ENCODE results near the gene WARS2.

Gene WARS2

GRCh38 chr1:119026956-119027355, 113.5 kb downstream of the WARS2 start:
- DNase-seq (ENCODE audit: extremely low read depth, low read depth): no peak
- TF ChIP-seq, protein P1, sequence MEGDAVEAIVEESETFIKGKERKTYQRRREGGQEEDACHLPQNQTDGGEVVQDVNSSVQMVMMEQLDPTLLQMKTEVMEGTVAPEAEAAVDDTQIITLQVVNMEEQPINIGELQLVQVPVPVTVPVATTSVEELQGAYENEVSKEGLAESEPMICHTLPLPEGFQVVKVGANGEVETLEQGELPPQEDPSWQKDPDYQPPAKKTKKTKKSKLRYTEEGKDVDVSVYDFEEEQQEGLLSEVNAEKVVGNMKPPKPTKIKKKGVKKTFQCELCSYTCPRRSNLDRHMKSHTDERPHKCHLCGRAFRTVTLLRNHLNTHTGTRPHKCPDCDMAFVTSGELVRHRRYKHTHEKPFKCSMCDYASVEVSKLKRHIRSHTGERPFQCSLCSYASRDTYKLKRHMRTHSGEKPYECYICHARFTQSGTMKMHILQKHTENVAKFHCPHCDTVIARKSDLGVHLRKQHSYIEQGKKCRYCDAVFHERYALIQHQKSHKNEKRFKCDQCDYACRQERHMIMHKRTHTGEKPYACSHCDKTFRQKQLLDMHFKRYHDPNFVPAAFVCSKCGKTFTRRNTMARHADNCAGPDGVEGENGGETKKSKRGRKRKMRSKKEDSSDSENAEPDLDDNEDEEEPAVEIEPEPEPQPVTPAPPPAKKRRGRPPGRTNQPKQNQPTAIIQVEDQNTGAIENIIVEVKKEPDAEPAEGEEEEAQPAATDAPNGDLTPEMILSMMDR (IDR thresholded peaks at IDR 0.05; ENCODE audit: low read depth, low read length, missing control alignments): no peak
- no peak overlapping the region for H3K4me3 ChIP-seq (replicated peaks; ENCODE audit: low read depth, low read length)

DNA sequence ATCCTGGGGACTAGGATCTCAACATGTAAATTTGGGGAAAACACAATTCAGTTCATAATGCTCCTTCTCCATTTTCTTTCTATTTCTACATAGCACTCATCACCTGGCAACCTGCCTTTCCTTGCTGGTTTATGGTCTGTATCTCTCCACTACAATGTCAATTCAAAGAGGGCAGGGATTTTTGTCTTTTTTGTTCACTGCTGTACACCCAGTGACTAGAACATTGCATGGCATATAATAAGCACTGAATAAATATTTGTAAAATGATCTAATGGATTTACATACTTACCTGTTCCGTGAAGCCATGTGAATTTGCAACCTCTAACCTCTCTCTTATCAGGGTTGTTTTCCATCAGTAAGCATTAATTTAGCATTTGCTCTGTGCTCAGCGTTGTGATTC, 124.9 kb downstream of the WARS2 start:
- TF ChIP-seq, protein P1 (IDR thresholded peaks at IDR 0.05; ENCODE audit: low read depth, low read length, missing control alignments): no peak
- H3K4me3 ChIP-seq (replicated peaks; ENCODE audit: low read depth, low read length): no peak overlapping the region
- no peak for DNase-seq (ENCODE audit: extremely low read depth, low read depth)

- TF ChIP-seq, protein P1 (IDR thresholded peaks at IDR 0.05; ENCODE audit: low read depth, low read length, missing control alignments): no peak
- no peak for DNase-seq (ENCODE audit: extremely low read depth, low read depth)
- no peak overlapping the region for H3K4me3 ChIP-seq (replicated peaks; ENCODE audit: low read depth, low read length)
These were observed 128.1 kb downstream of the WARS2 start for GRCh38 chr1:119012383-119012782.

DNA sequence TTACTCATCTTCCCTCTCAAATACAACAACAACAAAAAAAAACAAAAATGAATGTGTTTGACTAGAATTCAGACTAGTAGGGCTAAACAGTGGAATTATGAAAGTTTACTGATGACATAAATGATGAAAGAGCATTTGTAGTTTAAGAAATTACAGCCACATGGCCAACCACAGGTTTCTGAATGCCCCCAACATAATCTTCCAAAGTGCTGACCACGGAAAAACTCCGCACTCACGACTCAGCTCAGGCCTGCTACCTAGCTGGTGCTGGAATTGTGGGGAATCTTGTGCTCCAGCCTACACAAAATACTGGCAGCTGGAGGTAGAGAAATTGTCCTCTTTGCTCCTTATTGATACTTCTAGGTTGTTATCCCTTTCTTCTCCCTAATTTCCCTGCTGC, 128.7 kb downstream of the WARS2 start:
- DNase-seq (ENCODE audit: extremely low read depth, low read depth): no peak
- TF ChIP-seq, protein P1 (IDR thresholded peaks at IDR 0.05; ENCODE audit: low read depth, low read length, missing control alignments): no peak
- H3K4me3 ChIP-seq (replicated peaks; ENCODE audit: low read depth, low read length): no peak overlapping the region

DNA sequence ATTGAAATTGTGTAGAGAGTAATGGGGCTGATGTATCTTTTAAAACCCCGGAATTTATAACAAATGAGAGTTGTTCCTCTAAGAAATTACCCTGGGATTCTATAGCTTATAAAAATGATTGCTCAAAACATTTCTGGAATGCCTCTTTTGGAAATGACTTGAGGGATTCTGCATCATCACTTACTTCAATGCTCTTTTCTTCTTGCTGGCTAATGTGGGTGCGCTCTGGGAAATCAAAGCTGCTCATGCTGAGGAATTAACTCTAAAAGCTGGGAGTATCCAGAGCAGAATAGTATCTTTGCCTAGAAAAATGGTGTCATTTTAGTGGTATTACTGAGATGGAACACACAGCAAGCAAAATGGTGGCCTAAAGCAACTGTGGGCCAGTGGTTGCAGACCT, 129.3 kb downstream of the WARS2 start:
- H3K4me3 ChIP-seq (replicated peaks; ENCODE audit: low read depth, low read length): no peak overlapping the region
- no peak for DNase-seq (ENCODE audit: extremely low read depth, low read depth)
- TF ChIP-seq, protein P1 (IDR thresholded peaks at IDR 0.05; ENCODE audit: low read depth, low read length, missing control alignments): no peak

DNA sequence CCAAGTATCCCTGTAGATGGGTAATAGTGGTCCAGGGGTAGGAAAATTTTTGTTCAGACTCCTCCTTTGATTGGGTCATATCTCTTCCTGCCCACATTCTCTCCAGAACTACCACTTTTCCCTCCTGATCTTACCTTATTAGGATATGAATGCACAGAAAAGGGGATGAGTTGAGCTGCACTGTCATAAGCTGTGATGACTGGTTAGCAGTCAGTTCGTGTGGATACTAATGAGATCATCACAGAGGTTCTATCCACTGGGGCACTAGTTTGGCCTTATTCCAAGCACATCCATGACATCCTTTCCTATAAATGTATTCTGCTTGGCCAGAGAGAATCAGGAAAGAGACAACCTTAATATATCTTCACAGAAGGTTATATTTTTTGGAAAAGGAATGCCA, 130.3 kb downstream of the WARS2 start:
- TF ChIP-seq, protein P1 (IDR thresholded peaks at IDR 0.05; ENCODE audit: low read depth, low read length, missing control alignments): no peak
- no peak for DNase-seq (ENCODE audit: extremely low read depth, low read depth)
- no peak overlapping the region for H3K4me3 ChIP-seq (replicated peaks; ENCODE audit: low read depth, low read length)

DNA sequence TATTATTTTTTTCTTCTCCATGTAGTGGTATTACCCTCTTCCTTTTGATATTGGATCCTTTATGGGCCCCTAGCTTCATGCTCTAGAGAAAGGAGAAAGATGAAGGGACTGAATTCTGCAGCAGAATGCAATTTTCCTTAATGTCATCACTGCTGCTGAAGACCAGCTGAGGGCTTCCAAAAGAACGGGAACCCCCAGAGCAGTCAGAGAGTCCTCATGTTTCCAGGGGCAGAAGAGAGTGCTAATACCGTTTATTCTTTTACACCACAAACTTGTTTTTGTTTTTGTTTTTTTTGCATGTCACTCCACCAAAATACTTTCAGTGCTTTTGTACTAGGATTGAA, 131.2 kb downstream of the WARS2 start:
- DNase-seq (ENCODE audit: extremely low read depth, low read depth): no peak
- no peak overlapping the region for H3K4me3 ChIP-seq (replicated peaks; ENCODE audit: low read depth, low read length)
- TF ChIP-seq, protein P1 (IDR thresholded peaks at IDR 0.05; ENCODE audit: low read depth, low read length, missing control alignments): no peak
